HTERT RPE-1 (cell line): Measurements from ENCODE around the gene ZBTB22.
"Not testable (repeated sequence)": the region's sequence is repeated elsewhere in the genome, so short reads cannot be mapped to it uniquely, and the experiment has no call there.

ENCODE experiments used
- in situ Hi-C: fragments of 300-500 bp; cut with MboI; formaldehyde crosslinking; loops from 4 replicates; pipeline ENCODE4 v1.14.3; 2020; ENCODE audit warnings: low sequenced_read_pairs

The ZBTB22 gene, protein sequence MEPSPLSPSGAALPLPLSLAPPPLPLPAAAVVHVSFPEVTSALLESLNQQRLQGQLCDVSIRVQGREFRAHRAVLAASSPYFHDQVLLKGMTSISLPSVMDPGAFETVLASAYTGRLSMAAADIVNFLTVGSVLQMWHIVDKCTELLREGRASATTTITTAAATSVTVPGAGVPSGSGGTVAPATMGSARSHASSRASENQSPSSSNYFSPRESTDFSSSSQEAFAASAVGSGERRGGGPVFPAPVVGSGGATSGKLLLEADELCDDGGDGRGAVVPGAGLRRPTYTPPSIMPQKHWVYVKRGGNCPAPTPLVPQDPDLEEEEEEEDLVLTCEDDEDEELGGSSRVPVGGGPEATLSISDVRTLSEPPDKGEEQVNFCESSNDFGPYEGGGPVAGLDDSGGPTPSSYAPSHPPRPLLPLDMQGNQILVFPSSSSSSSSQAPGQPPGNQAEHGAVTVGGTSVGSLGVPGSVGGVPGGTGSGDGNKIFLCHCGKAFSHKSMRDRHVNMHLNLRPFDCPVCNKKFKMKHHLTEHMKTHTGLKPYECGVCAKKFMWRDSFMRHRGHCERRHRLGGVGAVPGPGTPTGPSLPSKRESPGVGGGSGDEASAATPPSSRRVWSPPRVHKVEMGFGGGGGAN

DNA sequence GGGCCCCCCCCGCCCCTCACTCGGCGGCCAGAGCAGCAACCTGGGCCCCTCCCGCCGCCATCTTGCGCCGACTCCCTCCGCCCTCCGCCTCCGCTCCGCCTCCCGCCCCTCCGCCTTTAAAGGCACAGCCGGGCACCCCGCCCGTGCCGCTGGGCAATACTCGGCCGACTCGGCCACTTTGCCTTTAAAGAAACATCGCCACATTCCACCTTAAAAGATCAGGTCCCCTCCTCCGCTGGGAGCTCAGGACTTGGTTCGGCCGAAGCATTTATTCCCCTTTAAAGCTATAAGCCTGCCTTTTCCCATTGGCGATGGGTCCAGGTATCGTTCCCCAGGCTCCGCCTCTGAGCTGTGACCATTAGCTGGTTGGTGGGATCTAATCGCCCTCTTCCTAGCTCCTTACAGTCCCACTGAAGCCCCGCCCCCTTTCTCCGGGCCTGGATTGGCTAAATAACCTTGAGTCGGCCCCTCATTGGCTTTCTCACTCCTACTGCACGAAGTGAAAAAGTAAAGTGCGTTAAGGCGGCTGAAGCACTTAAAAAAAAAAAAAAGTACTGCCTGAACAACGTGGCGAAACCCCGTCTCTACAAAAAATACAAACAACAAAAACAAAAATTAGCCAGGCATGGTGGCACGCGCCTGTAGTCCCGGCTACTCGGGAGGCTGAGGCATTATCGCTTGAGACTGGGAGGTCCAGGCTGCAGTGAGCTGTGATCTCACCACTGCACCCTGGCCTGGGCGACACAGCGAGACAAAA lies at the start of gene ZBTB22:
Gene ZBTB22, minus strand, starts transcription at position 76 of the 757 bp plus-strand sequence. CDS start 828 bp downstream, outside the sequence.
- in situ Hi-C loops = no loop called here

DNA sequence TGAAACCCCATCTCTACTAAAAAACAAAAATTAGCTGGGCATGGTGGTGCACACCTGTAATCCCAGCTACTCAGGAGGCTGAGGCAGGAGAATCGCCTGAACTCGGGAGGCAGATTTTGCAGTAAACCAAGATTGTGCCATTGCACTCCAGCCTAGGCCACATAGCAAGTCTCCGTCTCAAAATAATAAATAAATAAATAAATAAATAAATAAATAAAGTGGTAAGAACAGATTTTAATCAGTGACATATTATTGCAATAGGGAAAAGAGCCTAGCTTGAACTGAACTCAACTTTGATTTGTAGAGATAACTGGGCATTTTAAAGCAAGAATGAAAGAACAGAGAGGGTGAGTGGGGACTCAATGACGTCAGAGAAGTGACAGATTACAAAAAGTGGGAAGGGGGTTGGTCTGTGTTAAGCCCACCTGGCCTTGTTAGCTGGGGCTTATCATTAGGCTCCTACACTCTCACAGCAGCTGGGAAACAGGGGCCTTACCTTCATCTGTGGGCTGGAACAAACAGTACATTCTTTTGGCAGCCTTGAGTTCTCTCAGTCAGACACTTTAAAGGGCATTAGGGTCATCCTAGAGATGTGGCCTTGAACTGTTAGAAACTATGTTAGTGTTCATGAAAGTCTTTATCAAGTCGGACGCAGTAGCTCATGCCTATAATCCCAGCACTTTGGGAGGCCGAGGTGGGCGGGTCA lies 49.6 kb upstream of the ZBTB22 start:
- in situ Hi-C loops = no loop called here

DNA sequence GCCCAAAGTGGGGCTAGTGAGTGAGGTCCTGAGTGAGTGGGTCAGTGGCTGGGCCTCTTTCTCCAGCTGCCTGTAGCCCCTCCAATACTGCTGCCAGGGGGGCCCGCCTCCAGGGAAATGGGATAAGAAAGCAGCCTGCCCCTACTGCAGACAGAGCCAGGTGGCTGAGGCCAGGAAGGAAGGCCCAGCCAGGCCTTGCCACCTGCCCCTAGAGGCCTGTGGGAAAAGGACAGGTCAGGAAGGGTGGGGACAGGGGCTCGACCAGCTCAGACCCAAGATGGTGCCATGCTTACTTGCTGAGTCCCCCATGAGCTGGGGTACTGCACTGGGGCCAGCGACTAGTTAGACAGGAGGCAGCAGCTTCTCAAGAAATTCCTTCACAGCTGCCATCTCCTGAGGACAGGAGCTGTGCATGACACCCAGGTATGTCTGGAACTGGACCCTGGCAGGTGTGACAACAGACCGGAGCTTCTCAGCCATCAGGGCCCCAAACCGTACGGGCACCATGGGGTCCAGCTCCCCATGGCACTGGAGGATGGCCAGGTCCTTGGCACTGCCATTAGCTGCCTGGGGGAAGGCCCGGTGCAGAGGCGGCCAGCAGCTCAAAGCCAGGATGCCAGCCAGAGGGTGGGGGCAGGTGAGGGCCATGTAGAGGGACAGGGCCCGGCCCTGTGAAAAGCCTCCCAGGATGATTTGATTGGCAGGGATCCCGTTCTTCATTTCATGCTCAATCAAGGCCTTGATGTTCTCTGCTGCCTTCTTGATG lies 47.8 kb upstream of the ZBTB22 start:
- in situ Hi-C loops = not testable (repeated sequence)

DNA sequence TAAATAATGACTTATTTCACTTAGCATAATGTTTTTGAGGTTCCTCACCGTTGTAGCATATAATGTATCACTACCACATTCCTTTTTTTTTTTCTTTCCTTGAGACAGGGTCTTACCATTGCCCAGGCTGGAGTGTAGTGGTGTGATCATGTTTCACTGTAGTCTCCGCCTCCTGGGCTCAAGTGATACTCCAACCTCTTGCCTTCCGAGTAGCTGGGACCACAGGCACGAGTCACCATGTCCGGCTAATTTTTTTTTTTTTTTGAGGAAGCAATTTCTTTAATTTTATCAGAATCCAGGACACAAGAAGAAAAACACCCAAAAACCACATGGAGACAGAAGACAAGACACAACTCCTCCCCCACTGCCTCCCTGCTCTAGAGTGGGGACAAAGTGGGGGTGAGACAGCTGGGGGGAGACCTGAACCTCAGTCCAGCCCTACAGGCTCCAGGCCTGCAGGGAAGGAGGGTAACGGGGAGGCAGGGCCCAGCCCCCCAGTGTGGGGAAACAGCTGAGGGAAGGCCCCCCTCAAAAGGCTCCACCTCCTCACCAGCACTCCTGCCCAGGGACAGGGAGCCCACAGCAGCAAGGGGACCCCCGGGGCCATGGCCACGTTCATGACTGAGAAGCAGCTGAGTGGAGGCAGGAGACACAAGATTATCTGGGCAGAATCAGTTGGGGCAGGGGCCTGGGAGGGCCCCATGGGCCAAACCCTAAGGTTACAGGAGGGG lies 47.1 kb upstream of the ZBTB22 start:
- in situ Hi-C loops = not testable (repeated sequence)

DNA sequence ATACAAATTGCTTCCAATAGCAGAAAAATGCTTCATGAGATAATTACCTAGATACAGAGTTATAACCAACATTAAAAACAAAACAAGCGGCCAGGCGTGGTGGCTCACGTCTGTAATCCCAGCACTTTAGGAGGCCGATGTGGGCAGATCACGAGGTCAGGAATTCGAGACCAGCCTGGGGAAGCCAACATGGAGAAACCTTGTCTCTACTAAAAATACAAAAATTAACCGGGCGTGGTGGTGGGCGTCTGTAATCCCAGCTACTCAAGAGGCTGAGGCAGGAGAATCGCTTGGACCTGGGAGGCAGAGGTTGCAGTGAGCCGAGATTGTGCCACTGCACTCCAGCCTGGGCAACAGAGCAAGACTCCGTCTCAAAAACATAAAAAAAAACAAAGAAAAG lies 45.9 kb upstream of the ZBTB22 start:
- in situ Hi-C loops = not testable (repeated sequence)

DNA sequence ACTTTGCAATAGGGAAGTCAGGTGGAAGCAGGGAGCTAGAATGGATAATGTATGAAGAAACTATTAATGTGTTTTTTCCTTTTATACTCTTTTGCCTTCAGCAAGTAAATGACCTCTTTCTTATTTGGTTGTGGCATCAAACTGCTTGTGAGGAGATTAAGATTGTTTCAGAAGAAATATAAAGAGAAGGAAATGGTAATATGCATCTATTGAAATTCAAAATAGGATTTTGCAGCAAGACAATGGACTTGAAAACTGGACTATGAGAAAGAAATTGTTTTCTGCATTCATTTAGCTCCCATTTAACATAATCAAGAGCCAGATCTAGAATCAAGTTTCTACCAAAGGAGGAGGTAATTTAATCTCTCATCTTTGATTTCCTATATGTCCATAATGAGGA lies 41.8 kb upstream of the ZBTB22 start:
- in situ Hi-C loops = no loop called here

DNA sequence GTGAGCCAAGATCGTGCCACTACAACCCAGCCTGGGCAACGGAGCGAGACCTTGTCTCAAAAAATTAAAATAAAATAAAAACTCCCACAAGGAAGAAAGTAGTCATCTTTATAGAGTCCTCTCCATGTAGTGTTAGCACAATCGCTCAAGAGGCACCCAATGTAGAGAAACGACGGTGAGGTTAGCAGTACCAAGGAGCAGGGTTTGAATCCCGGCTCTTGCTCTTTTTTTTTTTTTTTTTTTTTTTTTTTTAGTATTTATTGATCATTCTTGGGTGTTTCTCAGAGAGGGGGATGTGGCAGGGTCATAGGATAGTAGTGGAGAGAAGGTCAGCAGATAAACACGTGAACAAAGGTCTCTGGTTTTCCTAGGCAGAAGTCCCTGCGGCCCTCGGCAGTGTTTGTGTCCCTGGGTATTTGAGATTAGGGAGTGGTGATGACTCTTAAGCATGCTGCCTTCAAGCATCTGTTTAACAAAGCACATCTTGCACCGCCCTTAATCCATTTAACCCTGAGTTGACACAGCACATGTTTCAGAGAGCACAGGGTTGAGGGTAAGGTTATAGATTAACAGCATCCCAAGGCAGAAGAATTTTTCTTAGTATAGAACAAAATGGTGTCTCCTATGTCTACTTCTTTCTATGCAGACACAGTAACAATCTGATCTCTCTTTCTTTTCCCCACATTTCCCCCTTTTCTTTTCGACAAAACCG lies 39.8 kb upstream of the ZBTB22 start:
- in situ Hi-C loops = not testable (repeated sequence)

DNA sequence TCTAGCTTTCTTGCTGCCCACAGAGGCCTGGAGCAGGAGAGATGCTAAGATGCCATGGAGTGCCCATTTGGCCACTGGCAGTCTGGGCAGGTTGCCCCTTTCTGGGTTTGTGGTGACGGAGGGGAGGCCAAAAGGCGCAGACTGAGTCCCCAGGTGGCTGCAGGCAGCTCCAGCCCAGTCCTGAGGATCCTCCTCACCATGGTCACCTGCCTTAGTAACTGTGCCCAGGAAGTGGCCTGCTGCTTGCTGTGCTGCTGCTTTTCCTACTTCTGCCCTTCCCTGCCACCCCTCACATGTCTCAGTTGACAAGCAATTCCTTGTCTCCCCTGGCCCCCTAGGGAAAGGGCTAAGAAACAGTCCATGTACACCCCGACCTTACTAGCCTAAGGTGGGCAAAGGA lies 38.8 kb upstream of the ZBTB22 start:
- in situ Hi-C loops = no loop called here

DNA sequence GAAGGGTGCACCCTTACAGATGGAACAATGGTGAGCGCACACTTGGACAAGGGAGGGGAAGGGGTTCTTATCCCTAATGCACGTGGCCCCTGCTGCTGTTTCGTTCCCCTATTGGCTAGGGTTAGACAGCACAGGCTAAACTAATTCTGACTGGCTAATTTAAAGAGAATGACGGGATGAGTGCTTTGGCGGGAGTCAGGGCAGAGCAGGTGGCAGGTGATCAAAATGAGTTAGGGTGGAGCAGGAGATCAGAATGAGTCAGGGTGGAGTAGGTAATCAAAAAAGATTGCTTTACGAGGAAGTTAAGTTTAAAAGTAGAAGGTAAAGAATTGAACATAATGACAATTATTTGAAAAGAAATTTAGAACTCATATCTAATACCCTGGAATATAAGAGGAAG lies 38.3 kb upstream of the ZBTB22 start:
- in situ Hi-C loops = not testable (repeated sequence)

DNA sequence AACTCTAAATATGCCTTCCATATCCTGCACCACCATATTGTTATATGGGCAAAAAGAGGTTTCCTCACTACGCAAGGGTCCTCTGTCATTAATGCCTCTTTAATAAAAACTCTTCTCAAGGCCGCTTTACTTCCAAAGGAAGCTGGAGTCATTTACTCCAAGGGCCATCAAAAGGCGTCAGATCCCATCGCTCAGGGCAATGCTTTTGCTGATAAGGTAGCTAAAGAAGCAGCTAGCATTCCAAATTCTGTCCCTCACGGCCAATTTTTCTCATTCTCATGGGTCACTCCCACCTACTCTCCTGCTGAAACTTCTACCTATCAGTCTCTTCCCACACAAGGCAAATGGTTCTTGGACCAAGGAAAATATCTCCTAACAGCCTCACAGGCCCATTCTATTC lies 30.3 kb upstream of the ZBTB22 start:
- in situ Hi-C loops = no loop called here

DNA sequence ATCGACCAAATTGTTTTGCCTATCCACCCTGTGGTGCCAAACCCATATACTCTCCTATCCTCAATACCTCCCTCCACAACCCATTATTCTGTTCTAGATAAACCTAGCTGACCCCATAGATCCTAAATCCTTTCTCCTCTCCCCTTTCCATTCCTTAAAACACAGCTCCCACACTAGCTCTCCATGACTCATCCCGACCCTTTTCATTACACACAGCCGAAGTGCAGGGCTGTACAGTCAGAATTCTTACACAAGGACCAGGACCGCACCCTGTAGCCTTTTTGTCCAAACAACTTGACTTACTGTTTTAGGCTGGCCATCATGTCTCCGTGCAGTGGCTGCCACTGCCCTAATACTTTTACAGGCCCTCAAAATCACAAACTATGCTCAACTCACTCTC lies 29.4 kb upstream of the ZBTB22 start:
- in situ Hi-C loops = not testable (repeated sequence)

DNA sequence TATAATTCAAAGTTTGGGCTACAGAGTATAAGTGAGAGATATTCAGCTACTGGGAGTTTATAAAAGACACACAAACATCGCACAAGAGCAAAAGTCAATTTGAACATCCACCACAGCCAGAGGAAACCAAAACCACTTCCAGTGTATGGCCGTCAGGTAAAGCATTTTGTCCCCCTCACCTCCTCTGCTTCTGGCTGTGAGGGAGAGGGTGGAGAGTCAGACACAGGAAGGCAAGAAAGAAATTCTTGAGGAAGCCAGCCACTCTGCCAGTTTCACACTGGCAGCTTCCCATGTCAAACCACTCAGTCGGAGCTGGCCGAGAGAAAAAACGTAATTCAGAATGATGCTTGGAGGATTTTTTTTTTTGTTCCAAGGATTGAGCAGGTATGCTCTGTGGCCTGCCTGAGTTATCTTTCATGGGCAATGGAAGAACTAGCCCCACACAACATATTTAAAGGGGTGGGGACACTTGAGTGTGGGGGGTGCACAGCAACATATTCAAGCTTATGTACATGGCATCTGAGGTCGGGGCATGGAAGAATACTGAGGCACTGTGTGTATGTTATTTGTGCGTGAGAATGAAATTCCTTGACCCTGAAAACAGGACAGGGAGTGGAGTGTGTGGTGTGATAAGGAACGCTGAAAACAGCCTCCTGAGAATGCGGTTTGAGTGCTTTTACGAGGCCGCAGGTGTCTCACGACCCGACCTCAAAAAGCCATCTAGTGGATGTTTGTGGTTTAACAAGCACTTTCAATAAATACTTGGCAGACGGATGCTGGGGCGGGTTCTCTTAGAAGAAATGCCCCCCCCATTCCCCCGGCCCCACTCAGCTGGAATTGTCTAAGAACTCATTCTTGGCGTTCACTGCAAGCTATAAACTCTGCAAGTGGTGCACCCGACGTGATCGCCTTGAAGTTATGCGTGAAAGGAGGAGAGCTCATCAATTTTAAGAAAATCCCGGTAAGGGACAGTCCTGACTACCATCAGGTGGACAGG lies 27.5 kb upstream of the ZBTB22 start:
- in situ Hi-C loops = no loop called here

DNA sequence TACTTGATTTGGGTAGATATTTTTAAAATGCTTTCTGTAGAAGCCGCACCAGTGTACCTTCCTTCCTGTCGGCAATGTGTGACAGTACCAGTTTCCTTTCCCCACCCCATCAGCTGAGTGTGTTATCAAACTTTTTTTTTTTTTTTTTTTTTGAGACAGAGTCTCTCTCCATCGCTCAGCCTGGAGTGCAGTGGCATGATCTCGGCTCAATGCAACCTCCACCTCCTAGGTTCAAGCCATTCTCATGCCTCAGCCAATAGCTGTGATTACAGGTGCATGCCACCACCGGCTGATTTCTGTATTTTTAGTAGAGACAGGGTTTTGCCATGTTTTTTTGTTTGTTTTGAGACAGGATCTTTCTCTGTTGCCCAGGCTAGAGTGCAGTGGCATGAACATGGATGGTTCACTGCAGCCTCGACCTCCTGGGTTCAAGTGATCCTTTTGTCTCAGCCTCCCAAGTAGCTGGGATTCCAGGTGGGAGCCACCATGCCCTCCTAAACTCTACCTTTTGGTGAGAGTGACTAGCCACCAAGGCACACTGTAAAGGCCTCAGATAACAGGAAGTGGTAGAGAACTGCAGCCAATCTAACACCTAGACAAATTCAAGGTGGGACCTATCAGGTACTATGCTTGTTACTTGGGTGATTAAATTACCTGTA lies 26.5 kb upstream of the ZBTB22 start:
- in situ Hi-C loops = no loop called here

DNA sequence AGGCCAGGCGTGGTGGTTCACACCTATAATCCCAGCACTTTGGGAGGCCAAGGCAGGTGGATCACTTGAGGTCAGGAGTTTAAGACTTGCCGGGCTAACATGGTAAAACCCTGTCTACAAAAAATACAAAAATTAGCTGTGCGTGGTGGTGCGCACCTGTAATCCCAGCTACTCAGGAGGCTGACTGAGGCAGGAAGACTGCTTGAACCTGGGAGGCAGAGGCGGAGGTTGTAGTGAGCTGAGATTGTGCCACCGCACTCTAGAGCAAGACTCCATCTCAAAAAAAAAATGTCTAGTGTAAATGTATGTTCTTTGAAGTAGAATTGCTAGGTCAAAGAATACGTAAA lies 26.0 kb upstream of the ZBTB22 start:
- in situ Hi-C loops = not testable (repeated sequence)

DNA sequence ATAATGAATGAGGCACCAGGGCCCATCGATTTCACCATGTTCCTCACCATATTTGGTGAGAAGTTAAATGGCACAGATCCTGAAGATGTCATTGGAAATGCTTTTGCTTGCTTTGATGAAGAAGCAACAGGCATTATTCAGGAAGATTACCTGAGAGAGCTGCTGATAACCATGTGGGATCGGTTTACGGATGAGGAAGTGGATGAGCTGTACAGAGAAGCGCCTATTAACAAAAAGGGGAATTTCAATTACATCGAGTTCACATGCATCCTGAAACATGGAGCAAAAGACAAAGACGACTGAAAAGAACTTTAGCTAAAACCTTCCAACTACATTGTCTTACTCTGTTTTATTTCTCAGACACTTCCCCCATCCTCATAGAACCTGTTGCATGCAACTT lies 21.6 kb upstream of the ZBTB22 start:
- in situ Hi-C loops = no loop called here

DNA sequence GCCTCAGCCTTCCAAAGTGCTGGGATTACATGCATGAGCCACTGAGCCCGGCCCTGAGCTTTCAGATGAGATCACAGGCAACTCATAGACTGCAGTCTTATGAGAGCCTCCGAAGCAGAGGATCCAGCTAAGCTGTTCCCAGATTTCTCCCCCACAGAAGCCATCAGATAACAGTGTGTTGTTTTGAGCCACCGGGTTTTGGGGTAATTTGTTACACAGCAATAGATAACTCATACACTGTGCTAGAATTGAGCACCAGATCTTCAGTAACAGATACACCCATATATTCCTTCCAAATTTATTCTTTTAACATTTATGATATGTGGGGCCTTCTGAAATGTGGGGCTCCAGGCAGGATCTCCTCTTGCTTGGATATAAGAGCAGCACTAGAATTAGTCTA lies 19.0 kb upstream of the ZBTB22 start:
- in situ Hi-C loops = no loop called here

DNA sequence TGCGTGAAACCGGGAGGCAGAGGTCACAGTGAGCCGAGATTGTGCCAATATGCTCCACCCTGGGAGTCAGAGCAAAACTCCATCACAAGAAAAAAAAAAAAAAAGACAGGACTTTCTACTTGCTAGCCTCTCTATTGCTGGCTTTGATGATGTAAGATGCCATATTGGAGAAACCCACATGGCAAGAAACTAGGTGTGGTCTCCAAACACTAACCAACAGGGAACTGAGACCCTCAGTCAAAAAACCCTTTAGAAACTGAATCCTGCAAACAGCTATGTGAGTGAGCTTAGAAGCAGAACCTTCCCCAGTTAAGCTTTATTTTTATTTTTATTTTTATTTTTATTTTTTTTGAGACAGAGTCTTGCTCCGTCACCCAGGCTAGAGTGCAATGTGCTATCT lies 18.4 kb upstream of the ZBTB22 start:
- in situ Hi-C loops = no loop called here

DNA sequence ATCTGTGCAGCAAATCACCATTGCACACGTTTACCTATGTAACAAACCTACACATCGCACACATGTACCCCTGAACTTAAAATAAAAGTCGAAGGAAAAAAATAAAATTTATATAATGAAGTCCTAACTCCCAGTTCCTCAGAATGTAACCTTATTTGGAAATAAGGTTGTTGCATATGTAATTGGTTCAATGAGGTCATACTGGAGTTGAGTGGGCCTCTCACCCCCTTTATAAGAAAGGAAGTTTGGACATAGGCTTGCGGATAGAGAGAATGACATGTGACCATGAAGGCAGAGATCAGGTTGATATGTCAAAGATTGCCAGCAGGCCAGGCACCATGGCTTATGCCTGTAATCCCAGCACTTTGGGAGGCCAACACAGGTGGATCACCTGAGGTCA lies 16.1 kb upstream of the ZBTB22 start:
- in situ Hi-C loops = no loop called here
